Ishikawa (cell line): ENCODE measurements around the gene THSD4.

Source experiments
- CEBPB ChIP-seq: IDR thresholded peaks from 2 replicates; pipeline ENCODE4 v1.6.1; 2012
- CREB1 ChIP-seq: IDR thresholded peaks from 2 replicates; pipeline ENCODE4 v1.6.1; 2012; ENCODE audit warnings: low read depth
- EP300 ChIP-seq: IDR thresholded peaks from 2 replicates; pipeline ENCODE4 v1.6.1; 2012; ENCODE audit warnings: borderline replicate concordance
- FOXM1 ChIP-seq: IDR thresholded peaks from 2 replicates; pipeline ENCODE4 v1.6.1; 2012; ENCODE audit warnings: low read depth, borderline replicate concordance
- MAX ChIP-seq: IDR thresholded peaks from 2 replicates; pipeline ENCODE4 v1.6.1; 2012
- RAD21 ChIP-seq: IDR thresholded peaks from 2 replicates; pipeline ENCODE4 v1.6.1; 2012; ENCODE audit warnings: low read depth
- REST ChIP-seq: IDR thresholded peaks from 2 replicates; pipeline ENCODE4 v1.6.1; 2012; ENCODE audit warnings: low read depth, mild to moderate bottlenecking
- TAF1 ChIP-seq: IDR thresholded peaks from 2 replicates; pipeline ENCODE4 v1.6.1; 2012; ENCODE audit warnings: low read depth, mild to moderate bottlenecking
- TEAD4 ChIP-seq: IDR thresholded peaks from 2 replicates; pipeline ENCODE4 v1.6.1; 2012
- USF1 ChIP-seq: IDR thresholded peaks from 2 replicates; pipeline ENCODE4 v1.6.1; 2012
- YY1 ChIP-seq: IDR thresholded peaks from 2 replicates; pipeline ENCODE4 v1.6.1; 2012; ENCODE audit warnings: low read depth
- ZBTB7A ChIP-seq: IDR thresholded peaks from 2 replicates; pipeline ENCODE4 v1.6.1; 2012; ENCODE audit warnings: low read depth

- TF ChIP-seq REST: no peak
- TF ChIP-seq MAX: no peak
- TF ChIP-seq TAF1: no peak
- no peak for TF ChIP-seq EP300
- TF ChIP-seq TEAD4: no peak
- no peak for TF ChIP-seq RAD21
- no peak for TF ChIP-seq ZBTB7A
- TF ChIP-seq CREB1: no peak
- no peak for TF ChIP-seq CEBPB
- TF ChIP-seq USF1: no peak
- no peak for TF ChIP-seq YY1
- TF ChIP-seq FOXM1: no peak
These were observed 641.5 kb downstream of the THSD4 start for GRCh38 chr15:71756599-71757352.
